Regular cardiac myocyte (primary cell): ENCODE data around the gene PLCXD1. TPM values are rescaled to one million over a fixed set of nuclear protein-coding genes. Genes with fewer than 3 reads are reported as not detected.

Experiments
- total RNA-seq: library from RNA; depleted of rRNA; stranded (reverse); fragments of >200 nt; gene quantifications from 2 replicates; pipeline ENCODE4 v1.2.3, GENCODE V29; 2014

The PLCXD1 gene, protein sequence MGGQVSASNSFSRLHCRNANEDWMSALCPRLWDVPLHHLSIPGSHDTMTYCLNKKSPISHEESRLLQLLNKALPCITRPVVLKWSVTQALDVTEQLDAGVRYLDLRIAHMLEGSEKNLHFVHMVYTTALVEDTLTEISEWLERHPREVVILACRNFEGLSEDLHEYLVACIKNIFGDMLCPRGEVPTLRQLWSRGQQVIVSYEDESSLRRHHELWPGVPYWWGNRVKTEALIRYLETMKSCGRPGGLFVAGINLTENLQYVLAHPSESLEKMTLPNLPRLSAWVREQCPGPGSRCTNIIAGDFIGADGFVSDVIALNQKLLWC
- total RNA-seq, result 7.9 and 24.9 TPM in 2 replicates

DNA sequence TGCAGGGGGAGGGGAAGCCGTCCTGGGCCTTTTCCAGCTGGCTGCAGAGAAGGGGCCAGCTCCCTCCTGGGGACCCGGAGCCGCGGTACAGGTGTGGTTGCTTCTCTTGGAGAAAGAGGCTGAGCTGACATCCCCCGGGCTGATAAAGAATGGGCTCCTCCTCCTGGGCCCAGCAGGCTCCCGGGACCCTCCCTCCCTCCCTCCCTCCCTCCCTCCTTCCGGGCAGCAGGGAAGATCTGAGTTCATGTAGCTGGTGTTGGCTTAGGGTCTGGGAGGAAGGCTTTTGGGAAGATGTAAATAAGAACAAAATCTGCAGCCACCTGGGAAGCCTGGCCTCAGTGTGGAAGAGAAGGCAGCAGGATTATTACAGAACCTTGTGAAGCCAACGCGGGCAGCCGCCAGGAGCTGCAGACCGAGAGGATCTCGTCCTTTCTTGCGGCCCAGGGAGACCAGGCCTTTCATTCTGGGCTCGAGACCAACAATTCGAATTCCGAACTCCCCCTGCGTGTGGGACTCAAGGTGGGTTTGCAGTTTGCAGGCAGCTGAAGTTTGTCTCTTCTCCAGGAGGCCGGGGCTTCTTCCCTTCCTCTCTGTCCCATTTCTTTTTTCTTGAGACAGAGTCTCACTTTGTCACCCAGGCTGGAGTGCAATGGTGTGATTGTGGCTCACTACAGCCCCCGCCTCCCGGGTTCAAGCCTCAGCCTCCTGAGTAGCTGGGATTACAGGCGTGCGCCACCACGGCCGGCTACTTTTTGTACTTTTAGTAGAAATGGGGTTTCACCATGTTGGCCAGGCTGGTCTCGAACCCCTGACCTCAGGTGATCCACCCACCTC is at the start of gene PLCXD1:
Gene PLCXD1, plus strand, starts transcription at position 216 of the 834 bp plus-strand sequence. CDS start 2,807 bp downstream, outside the sequence.

DNA sequence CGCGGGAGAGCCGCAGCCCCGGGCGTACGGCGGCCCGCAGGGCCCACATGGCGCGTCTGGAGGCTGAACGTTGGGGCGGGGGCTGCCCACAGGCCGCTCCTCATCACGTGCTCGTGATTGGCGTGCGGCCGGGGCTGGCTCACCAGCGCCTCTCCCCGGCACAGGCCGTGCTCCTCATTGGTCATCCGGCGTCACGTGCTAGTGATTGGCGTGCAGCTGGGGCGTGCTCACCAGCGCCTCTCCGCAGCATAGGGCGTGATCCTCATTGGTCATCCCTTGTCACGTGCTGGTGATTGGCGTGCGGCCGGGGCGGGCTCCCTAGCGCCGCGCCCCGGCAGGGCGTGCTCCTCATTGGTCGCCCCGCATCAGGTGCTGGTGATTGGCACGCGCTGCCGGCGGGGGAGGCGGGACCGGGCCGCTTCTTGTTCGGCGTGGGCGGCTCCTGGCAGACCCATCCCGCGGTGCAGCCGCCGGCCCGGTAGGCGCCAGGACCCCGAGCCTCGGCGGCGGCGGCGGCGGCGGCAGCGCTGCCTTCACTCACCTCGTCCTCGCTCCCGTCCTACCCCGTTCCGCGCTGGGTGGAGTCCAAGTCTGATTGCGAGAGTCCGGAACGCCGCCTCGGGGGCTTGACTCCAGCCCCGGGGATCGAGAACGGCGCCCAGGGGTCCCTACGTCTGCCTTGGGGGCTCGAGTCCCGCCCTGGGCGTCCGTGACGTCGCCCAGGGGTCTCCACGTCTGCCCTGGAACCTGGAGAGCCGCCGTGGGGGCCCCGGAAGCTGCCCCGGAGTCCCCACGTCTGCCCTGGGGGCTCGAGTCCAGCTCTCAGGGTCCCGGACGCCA is 37.8 kb downstream of the PLCXD1 start, which contains the start of gene GTPBP6:
Gene GTPBP6, minus strand, starts transcription at position 58 of the 840 bp plus-strand sequence. Its CDS starts 9 bp downstream, at position 49.

Other genes with a start within 250 kb of the PLCXD1 start
- gene GTPBP6, start 37.4 kb downstream of the PLCXD1 start, total RNA-seq, result 15.8 and 50.0 TPM in 2 replicates
- gene PPP2R3B, start 105.5 kb downstream of the PLCXD1 start, total RNA-seq, result 13.0 and 16.1 TPM in 2 replicates